ENCODE measurements around the gene ITGB1.

Gene ITGB1

DNA sequence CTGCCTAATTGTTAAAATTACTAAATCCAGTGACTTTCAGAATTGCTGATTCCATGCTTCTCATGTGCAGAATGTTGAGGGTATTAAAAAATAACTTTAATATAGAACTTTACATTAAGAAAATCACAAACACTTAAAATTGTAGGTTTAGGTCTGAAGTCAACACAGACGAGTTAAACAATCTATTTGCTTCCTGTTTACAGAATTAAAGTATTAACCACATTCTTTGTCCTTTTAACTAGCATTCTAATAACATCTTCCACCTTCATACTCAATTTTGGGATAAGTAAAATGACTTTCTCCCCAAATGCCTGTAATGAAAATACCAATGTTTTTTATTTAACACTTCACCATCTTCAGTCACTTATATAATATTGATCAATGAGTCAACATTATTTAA is 2.2 kb downstream of the ITGB1 start:
- DNase-seq (ENCODE audit: low spot score) = no peak

DNA sequence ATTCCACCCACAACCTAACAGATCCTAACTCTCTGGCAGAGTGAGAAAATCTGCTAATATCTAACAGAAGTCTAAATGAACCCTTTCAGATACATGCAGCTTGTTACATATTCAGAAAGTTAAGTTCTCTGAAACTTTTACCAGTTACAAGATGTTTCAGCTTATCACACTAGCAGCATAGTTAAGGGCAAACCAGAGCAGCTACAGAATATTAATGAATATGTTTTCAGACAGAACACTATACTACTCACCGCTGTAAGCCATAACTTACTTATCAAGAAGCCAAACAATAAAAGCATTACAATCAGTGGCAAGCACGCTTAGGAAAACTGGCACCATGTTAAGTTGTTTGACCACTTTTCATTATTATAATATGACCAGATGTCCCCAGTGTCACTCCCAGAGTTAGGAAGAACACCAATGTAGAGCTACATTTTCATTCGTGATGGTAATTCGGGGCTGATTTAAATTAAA is 2.7 kb downstream of the ITGB1 start:
- no peak for DNase-seq (ENCODE audit: low spot score)

DNA sequence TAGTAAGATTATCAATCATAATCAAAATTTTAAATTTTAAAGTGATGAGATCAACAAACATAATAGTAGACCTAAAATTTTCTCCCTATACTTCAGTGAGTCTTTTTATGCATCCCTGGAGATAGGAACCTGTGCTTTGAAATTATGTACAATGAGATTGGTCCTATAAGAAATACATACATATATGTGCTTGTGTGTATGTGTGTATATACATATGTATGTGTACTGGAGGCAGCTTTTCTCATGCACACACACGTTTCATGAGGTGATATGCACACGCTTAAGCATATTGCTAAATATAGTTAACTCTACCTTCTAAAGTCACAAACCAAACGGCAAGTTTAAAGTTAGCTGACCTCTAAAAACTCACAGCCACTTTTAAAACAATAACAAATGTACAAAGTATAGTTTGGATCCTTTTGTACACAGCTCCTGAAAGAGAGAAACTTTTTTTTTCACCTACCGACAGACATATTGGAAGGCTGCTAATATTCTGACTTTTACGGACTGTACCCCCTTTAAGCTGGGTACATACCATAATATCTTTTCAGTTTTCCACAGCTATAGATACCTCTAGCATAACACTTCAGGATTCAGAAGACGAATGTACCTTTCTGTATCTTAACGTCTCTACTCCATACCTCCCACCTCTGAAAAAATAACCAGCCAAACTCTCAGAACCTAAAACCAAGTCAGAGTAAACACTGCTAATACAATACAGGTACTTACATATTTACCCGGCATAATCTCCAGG is 3.3 kb downstream of the ITGB1 start:
- DNase-seq (ENCODE audit: low spot score) = no peak

DNA sequence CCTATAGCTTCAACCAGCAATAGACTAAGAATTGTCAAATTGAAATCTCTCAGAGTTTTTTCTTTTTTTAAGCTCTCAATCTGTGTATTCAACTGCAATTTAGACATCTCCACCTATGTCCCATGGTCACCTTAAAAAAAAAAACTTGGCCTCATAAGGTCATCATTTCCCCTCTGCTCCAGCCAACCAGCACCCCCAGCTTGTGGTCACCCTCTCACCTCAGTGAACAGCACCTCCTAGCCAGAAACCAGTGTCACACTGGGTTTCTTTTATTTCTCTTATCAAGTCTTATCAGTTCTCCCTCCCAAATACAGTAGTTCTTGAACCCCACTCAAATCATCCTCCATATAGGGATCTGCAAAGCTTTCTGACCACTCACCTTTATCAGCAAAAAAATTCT is 4.0 kb downstream of the ITGB1 start:
- DNase-seq (ENCODE audit: low spot score) = no peak

DNA sequence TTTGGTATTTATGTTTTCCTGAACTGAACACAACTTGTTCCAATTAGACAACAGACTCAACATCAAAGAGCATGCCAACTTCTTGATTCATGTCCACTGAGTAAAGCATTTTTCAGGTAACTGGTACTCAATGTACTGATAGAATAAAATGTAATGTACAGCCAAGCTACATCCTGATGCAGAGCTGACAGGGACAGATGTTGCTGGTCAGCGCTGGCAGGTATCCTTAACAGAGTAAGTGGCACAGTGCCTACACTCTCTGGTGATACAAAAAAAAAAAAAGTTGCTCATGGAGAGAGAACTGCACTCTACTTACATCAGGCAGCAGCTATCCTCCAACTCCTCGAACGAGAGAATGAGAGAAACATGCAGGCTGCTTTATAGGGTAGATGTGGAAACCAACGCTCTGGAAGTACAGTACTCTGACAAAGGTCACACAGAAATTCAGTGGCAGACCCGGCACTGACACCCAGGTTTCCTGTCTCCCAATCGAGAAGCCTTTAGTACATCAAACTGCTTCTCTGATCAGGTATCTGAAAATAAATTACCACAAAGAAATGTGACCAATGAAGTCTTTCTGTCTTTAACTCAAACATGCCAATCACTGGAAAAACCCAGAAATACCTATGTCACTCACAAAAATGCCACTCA is 4.6 kb downstream of the ITGB1 start:
- no peak for DNase-seq (ENCODE audit: low spot score)

DNA sequence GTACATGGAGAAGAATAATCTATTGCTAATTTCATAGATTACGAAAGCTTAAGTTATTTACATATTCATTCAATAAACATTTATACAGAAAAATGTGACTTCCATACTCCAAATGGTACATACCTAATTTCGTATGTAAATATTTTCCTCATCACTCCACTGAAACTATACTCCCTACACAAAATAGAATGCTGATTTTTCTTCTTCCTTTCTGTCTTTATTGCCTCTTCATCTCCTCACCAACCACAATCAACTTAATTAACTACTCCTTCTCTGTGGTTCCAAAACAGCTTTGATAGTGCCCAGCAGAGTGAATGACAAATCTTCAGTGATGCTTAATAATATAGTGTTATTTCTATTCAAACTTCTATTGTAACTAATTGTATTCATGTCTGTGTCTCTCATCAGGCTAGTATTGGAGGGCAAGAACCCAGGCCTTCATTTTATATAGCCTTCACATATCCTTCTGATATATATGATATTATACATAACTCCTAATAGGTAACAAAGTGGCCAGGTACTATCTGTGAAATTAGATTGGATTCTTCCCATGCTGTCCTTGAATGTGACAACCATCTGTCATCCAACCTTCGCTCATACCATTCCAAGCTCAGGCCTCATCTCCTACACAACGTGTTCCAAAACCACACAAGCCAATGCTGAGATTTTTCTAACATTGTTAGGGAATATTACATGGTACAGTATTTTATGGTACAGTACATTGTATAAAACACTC is 5.3 kb downstream of the ITGB1 start:
- no peak for DNase-seq (ENCODE audit: low spot score)

DNA sequence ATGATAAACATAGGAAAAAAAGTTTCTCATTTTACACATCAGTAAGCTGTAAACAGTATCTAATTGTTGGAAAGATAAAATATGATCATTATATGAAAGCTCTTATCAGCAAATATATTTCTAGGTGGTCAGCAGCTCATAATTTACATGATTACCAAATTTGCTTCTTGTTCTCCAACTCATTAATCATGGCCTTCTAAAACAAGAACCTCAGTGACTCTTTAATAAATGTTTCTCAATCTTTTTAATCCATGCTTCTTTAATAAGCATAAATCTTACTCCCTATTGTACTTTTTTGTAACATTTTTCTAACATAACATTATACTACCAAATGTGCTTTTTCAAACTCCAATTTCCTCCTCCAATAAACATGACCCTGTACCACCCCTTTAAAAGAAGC is 5.9 kb downstream of the ITGB1 start:
- no peak for DNase-seq (ENCODE audit: low spot score)

DNA sequence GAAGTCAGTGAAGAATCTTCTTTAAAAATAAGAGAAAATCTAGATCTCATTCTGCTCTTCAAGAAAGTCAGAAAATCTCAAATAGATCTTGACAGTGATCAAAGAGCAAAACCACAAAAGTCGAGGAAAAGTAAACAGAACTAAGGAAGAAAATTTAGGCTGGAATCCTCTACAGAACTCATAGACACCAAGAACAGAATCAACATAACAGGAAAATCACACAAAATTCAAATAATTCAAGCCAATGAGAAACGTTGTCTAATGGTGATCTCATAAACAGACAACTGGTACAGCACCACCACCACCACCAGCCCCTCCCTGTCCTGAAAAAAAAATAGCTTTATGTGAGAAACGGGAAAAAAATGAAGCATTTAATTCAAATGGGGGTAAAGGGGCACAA is 6.9 kb downstream of the ITGB1 start:
- DNase-seq (ENCODE audit: low spot score) = no peak

DNA sequence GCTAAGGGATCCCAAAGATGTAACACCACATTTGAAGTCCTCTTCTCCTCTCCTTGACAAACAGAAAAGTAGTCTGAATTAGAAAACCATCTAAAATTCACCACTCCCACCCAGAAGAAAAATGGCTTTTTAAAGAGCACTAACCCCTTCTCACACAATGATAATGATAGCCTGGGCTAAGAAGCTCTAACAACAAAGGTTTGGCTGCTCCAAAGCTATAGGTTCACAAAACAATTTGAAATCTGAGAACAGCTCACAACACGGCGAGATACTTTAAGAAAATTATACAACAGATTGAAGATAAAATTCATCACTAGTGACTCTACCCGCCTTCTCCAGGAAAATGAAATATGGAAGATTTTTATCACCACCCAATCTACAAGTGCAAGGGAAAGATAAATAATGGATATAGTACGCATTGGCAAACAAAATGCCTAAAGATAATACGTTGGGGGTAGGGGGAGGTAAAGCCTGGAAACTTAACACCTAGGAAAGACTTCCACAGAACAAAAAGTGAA is 7.4 kb downstream of the ITGB1 start:
- no peak for DNase-seq (ENCODE audit: low spot score)

DNA sequence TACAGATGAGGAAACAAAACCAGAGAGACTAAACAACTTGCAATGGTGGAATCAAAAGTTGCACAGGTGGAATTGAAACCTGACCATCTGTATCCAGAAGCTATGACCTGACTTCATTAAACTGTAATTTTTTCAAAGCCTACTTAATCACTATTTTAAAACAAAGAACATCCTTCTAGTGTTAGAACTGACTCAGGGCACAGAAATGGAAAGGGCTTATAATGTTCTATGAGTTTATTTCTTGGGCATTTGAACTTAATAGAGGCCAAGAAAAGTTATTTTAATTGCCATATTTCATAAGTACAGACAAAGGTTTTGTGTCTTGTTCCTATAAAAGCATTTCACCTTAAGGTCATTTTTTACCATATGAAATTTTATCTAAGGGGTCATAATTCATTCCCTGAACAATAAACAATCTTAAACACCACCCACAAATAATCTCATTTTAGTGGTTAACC is 8.8 kb downstream of the ITGB1 start:
- DNase-seq (ENCODE audit: low spot score) = peak; percentile 13

DNA sequence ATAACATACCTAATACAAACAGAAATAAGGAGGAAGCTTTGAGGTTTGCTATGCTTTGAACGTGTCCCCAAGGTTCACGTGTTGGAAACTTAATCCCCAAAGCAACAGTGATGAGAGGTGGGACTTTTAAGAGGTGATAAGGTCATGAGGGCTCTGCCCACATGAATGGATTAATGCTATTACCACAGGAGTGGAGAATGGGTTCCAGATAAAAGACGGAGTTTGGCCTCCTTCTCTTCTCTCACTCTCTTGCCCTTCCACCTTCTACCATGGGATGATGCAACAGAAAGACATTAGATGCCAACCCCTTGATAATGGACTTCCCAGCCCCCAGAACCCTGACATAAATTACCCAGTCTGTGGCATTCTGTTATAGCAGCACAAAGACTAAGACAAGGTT is 9.6 kb downstream of the ITGB1 start:
- no peak for DNase-seq (ENCODE audit: low spot score)

DNA sequence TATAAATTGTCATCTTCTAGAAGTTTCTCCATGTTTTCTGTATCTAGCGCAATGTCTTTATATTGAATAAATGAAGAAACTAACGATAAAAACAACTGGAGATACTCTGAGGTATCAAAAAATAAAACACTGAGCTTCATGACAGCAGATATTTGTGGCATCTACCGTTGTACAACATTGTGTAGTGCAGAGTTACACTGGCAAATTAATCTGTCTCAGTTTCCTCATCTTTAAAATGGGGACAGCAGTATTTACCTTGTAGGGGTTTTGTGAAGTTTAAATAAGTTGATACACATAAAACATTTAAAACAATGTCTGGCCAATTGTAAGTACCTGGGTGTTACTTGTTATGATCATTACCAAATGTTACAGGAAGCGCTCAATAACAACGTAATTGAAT is 10.4 kb downstream of the ITGB1 start:
- DNase-seq (ENCODE audit: low spot score) = no peak

DNA sequence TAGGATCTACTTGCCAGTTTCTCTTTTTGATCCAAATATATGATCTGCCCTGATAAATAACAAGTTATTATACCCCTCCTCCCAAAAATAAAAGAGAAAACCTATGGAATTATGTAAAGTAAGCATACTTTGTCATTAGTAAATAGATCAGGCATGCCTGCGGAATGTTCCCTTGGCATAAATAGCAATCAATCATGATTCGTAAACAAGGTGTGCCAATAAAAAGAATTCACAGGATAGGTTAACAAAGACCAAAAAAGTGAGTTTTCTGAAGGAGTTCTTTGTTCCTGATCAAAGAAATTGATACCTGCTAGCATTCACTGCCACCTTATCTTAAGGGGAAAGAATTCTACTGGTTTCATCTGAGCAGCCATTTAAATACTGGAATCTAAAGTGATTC is 11.9 kb downstream of the ITGB1 start:
- DNase-seq (ENCODE audit: low spot score) = no peak

DNA sequence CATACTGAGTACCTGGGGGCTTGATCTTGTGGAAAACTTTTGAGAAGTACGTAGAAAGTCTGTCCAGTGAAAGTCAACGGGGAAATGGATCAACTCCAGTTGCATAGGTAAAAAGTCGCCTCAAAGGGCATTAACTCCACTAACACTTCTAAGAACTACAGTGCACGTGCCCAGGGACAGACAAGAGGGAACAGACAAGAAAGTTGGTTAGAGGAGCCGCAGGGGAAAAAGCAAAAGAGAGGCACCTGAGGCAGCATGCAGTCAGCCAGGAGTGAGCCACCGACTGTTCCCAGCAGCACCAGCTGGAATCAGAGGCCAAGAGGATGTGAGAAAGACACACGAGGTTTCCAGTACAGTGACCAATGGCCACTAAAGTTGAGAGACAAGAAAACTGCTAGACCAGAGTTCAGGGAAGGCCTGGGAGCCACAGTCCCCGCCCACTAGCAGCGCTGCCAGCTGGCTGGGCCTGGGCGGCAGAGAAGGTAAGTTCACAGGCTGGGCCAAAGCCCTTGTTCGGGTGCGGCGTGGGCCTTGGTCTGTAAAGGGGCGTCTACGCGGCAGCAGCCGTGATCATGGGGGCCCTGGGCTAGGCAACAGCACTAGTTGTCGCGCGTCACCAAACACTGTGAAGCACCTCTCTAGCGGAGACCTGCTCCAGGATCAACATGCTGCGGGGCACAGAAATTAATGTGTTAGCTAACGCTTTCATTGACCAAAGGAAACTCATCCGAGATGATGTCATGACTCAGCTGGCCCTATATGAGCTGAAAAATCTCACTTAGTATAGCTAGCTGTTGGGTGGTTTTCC is 14.0 kb downstream of the ITGB1 start:
- no peak for DNase-seq (ENCODE audit: low spot score)

DNA sequence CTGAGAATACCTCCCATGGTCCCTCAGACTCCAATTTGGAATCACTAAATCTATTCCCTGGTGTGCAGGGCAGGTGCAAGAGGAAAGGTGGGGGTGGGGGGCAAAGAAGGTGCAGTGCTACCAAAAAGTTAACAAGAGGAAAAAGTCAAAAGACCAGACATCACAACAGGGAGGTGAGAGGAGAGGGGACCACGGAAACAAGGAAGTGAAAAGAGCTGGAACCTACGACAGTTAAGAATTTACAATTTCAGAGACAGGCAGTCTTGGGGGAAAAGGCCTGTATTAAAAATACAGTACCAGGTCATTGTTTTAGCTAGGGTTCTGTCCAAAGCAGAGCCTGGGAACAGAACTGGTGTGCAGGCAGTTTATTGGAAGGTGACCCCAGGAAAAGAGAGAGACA is 14.6 kb downstream of the ITGB1 start:
- DNase-seq (ENCODE audit: low spot score) = no peak

DNA sequence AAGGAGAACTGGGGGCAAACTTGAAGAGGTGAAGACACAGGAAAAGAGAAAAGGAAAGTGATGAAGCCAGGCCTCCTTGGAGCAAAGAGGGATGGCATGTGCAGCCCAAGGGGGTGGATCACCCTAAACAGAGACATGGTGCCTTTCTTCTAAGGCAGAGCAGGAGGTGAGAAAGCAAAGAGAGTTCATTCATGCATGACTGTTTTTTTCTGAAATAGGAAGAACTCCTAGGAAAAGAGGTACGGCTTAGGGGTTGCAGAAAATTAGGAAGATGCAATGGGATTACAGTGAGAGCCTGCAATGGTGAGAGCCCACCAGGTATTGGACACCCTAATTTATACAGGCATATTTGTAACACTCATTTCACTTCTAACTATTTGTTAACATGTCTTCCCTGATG is 15.9 kb downstream of the ITGB1 start:
- no peak for DNase-seq (ENCODE audit: low spot score)

DNA sequence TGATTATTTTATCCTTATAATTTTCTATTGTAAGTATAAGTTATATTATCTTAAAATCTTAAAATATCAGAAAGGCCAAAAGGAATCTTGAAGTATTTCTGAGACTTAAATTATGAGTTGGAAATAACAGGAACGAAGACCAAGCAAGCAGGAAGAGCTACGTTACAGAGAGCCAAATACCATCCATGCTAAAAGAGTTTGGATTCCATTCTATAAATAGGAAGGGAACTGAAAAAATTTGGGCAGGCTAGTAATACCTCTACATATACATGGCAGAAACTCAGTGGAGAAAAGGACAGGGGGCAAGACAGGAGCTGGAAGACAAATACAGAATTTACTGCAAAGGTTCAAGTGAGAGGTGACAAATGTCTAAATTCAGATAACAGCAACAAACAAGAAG is 16.7 kb downstream of the ITGB1 start:
- peak; percentile 36 for DNase-seq (ENCODE audit: low spot score)

DNA sequence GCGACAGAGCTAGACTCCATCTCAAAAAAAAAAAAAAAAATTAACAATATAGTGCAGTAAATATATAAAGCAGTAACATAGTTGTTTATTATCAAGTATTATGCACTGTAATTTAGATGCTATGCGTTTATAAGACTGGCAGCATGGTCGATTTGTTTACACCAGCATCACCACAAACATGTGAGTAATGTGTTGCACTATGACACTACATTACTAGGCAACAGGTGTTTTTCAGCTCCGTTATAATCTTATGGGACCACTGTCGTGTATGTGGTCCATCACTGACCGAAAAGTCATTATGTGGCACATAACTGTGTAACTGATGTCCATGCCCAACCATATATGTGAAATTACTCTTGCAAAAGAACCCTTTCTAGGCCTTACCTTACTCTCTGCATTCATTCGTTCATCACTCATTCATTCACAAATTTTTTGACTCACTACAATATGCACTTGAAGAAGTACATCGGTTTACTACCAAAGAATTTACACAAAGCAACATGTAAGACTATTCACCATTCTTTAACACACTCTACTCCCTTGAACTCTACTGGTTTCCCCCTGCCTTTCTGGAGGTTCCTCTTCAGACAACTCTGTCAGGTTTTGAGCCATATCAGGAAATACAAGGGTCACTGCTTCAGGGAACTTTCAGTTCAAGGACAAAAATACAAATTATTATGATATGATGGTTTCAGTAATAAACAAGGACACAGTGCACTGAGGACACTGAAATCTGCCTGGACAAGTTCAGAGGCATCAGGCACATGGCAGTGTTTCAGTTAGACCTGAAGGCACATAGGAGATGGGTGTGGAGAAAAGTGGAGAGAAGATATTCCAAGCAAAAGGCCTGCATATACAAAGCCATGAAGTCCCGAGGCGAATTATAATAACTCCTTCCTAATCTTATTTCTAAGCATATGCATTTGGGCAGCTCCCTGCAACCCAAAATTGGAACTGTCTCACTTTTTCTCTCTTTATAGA is 17.4 kb downstream of the ITGB1 start:
- no peak for DNase-seq (ENCODE audit: low spot score)

DNA sequence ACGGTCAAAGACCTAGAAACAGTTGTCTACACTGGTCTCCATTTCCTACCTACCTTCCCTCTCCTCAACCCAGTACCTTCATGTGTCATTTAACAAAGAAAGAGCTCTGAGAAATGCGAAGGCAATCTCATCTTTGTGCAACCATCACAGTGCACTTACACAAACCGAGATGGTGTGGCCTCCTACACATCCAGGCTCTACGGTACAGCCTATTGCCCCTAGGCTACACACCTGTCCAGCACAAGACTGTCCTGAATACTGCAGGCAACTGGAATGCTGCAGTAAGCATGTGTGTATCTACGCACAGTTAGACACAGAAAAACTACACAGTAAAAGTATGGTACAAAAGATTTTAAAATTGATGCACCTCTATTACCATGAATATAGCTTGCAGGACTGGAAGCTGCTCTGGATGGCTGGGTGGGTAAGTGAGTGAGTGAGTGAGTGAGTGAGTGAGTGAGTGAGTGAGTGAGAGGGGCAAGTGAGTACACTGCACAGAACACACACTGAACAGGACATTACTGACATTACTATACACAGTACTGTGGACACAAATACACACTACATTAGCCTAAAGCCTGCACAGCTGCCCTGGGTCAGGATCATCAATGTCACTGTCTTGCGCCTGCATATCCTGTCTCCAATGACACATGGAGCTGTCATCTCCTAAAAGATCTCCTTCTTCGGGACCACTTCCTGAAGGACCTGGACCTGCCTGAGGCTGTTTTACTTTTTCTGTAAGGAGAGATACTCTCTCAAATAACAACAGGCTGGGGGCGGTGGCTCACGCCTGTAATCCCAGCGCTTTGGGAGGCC is 18.5 kb downstream of the ITGB1 start:
- DNase-seq (ENCODE audit: low spot score) = no peak

DNA sequence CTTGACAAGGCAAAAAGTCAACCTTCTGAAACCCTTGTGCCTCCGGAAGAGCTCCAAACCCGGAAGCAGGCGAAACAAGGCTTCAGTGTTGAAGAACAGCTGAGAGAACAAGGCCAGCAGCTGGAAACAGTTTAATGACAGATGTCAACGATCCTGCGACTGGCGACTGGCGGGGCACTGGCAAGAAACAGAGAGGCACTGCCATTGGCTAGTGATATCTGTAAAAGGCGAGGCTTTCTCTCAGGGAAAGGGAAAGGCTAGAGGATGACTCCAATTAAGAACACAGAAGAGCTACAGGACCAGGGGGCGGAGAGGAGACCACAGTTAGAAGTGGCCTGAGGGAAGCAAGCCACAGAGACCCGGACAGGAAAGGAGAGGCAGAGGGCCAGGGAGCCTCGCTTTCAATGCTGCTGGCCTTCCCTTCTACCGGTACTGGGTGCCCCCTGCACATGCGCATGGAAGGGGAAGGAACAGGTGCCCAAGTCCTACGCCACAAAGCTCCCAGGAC is 19.4 kb downstream of the ITGB1 start:
- DNase-seq (ENCODE audit: low spot score) = peak; percentile 15
